Muscle of arm (tissue), 12 donors: Measurements from ENCODE around the gene ATOX1. TPM values are rescaled to one million over a fixed set of nuclear protein-coding genes. Genes with fewer than 3 reads are reported as not detected.
"Not testable (repeated sequence)": the region's sequence is repeated elsewhere in the genome, so short reads cannot be mapped to it uniquely, and the experiment has no call there.

ENCODE experiments used
- DNase-seq: peaks from one replicate; pipeline ENCODE4 v3.0.0-alpha.2; 2013
- polyA plus RNA-seq, 12 donors: library from polyadenylated mRNA; unstranded; fragments of 120-200 nt; gene quantifications; one replicate each; pipeline ENCODE4 v1.2.1, GENCODE V29; 2013; ENCODE audit not compliant: insufficient read length in 12 of 12

ATOX1 gene
- polyA plus RNA-seq, 12 donors = 39.1 to 85.9 (median 48.4) TPM; not detected in 1

DNA sequence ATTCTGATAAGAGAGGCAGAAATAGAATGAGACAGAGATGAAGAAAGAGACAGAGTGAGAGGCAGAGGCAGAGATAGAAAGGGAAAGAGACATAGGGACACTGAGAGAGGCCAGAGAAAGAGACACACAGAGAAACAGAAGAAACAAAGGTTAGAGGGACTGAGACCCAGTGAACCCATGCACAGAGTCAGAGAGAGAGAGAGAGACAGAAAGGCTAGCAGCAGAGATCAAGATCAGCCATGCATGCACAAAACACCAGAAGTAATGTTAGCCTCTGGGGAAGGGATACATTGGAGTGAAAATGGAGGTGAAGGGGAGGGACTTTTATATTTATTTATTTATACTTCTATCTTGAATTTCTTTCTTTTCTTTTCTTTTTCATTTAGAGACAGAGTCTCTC lies 57.6 kb downstream of the ATOX1 start:
- no peak for DNase-seq

DNA sequence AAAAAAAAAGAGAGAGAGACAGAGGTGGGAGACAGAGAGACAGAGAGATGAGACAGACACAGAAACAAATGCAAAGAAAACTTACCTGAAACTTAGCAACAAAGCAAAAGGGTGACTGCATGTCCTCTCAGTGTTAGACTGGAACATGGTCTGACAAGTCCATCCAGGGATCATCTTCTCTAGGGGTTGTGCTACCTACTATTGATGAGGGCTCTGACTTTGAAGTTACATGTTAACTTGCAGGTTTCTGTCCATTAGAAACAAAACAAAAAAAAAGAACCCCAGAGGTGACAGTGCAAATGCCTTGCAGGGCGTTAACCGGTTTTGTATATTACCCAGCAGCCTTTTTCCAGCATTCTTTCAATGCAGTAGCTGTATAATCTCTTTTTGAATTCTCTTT lies 58.1 kb downstream of the ATOX1 start:
- DNase-seq = no peak

- peak; percentile 94 for DNase-seq
These were observed 59.1 kb downstream of the ATOX1 start for GRCh38 chr5:151699071-151699901.

DNA sequence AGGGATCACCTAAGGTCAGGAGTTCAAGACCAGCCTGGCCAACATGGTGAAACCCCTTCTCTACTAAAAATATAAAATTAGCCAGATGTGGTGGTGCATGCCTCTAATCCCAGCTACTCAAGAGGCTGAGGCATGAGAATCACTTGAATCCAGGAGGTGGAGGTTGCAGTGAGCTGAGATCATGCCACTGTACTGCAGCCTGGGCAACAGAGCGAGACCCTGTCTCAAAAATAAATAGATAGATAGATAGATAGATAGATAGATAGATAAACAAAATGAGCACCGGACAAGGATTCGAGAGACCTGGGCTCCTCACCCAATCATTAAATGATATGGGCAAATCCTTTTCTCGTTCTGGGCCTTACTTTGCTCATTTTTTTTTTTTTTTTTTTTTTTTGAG lies 60.4 kb downstream of the ATOX1 start:
- DNase-seq = not testable (repeated sequence)

DNA sequence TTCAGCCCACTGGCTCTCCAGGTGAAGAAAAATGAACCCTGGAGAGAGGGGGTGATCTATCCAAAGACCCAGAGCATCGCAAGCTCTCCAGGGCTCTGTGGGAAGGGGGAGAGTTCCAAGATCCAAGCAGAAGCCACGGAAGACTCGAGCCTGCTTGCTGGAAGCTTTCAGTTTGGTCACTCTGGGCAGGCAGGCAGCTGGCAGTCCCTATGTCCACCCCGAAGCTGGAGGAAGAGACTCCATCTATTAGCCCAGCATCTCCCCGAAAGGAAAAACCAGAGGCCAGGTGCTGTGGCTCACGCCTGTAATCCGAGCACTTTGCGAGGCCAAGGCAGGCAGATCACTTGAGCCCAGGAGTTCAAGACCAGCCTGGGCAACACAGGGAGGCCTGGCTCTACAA lies 61.0 kb downstream of the ATOX1 start:
- no peak for DNase-seq

GRCh38 chr5:151696470-151697061 lies 61.9 kb downstream of the ATOX1 start:
- DNase-seq = peak; percentile 95

GRCh38 chr5:151695464-151695863 lies 63.0 kb downstream of the ATOX1 start:
- DNase-seq = no peak

DNA sequence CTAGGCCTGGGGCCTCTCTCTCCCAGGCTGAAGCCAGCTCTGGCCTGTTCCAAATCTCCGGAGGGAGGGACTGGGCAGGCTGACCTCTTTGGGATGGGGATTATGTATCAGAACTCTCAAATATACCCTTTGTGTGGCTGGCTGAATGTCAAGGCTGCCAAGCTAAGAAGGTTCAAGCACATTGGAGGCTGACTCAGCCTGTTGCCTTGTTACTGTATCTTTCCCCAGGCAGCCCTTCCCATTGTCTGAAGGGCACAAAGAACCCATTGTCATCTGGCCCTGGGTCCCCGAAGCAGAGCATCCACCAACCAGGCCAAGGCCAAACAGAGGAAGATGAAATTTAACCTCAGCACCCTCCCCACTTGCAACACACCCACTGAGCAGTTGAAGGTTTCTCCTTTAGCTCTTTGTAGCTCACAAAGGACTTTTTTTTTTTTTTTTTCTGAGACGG lies 64.4 kb downstream of the ATOX1 start:
- DNase-seq = no peak

Other genes starting within 250 kb of the ATOX1 start
- 10 to 100 TPM in 1 of 12 donors, 1 to 10 TPM in 3, under 1 TPM in 7, not detected in 1; 0.38 to 19.1 (median 0.70) TPM for gene FAT2, start 167.3 kb downstream of the ATOX1 start, polyA plus RNA-seq
- gene SPARC, start 71.7 kb downstream of the ATOX1 start, polyA plus RNA-seq = 1,000 to 10,000 TPM; 3,389 to 6,972 (median 4,467) TPM
- gene G3BP1, start 13.3 kb upstream of the ATOX1 start, polyA plus RNA-seq = 100 to 1,000 TPM in 10 of 12 donors, 10 to 100 TPM in 1, not detected in 1; 97.6 to 124 (median 110) TPM
- gene GLRA1, start 166.2 kb upstream of the ATOX1 start, polyA plus RNA-seq = under 1 TPM in 2 of 12 donors, not detected in 10; 0.07 to 0.09 TPM